ENCODE data around the gene EXOC6. TPM values are rescaled to one million over a fixed set of nuclear protein-coding genes. Genes with fewer than 3 reads are reported as not detected.

EXOC6 gene
- total and polyA plus RNA-seq, 10 of the 15 experiments (the other 5 are each of a cell fraction or from before 2014, with no cell fraction given), result 7.6 to 53.8 (median 13.3) TPM

GRCh38 chr10:92942226-92942625, 93.9 kb downstream of the EXOC6 start:
- no peak overlapping the region for H2AFZ ChIP-seq (ENCODE audit: control insufficient read depth, low read depth, low read length)
- SMC1A ChIA-PET (ENCODE audit: uncharacterized antibody, unreplicated experiment), result no interaction called here
- no TSS peak for BruUV-seq (replicated peaks)
- in situ Hi-C loops (cut with MboI), result no loop called here
- RAD21 ChIA-PET (ENCODE audit: unreplicated experiment), result no interaction called here
- CTCF ChIA-PET, result interaction anchor here (0.7 to 1.0 kb wide), 2 partner anchors 13 to 25 kb away, joined by 3 to 4 read pairs; no protein-coding TSS in a partner anchor
- ATAC-seq, result no peak
- no peaks in the 10 kb centered on the region for H3K79me2 ChIP-seq (ENCODE audit: control insufficient read depth, insufficient read depth, low read length)
- H4K20me1 ChIP-seq (ENCODE audit: control insufficient read depth, insufficient read depth), result no peaks in the 10 kb centered on the region
- no peak for FAIRE-seq
- no peak overlapping the region for H3K9ac ChIP-seq (ENCODE audit: control insufficient read depth, insufficient read depth, low read length)
- H3K27me3 ChIP-seq (replicated peaks in 1 of 2; ENCODE audit: control insufficient read depth in 2 of 2, insufficient read depth in 2 of 2, low read length in 1 of 2), result no peaks in the 10 kb centered on the region
- no peak for DNase-seq (ENCODE audit: low read depth, low spot score)
- H3K9me3 ChIP-seq (replicated peaks; ENCODE audit: control insufficient read depth, insufficient read depth, low read length), result no peaks in the 10 kb centered on the region
- POLR2A ChIA-PET, result no interaction called here
- 0 out of 2 replicates have a peak, but pooled peaks cover 2% of the 10 kb centered on the region for H3K4me1 ChIP-seq (ENCODE audit: control insufficient read depth, insufficient read depth, low read length)
- H3K4me3 ChIP-seq, result no peak overlapping the region
- H3K4me2 ChIP-seq (ENCODE audit: control insufficient read depth, insufficient read depth), result no peak overlapping the region
- TF ChIP-seq PML (IDR thresholded peaks at IDR 0.05; ENCODE audit: low read length) (no peak), CEBPB (IDR thresholded peaks at IDR 0.05; ENCODE audit: borderline replicate concordance in 1 of 2, low read depth in 2 of 2, low read length in 2 of 2) (no peak), RB1 (IDR thresholded peaks at IDR 0.05; ENCODE audit: borderline replicate concordance) (no peak), FOS (IDR thresholded peaks at IDR 0.05; ENCODE audit: borderline replicate concordance, extremely low read depth, insufficient read length) (no peak), KLF5 (IDR thresholded peaks at IDR 0.05; ENCODE audit: partially characterized antibody) (no peak), CUX1 (IDR thresholded peaks at IDR 0.05; ENCODE audit: insufficient replicate concordance, low read depth, low read length) (no peak), ASH2L (IDR thresholded peaks at IDR 0.05; ENCODE audit: borderline replicate concordance, low read depth) (no peak), SUZ12 (IDR thresholded peaks at IDR 0.05; ENCODE audit: unreplicated experiment) (no peak)
- no peak overlapping the region for H3K27ac ChIP-seq (ENCODE audit: control insufficient read depth, insufficient read depth)
- H3K36me3 ChIP-seq (ENCODE audit: control insufficient read depth in 2 of 2, insufficient read depth in 2 of 2, low read length in 1 of 2), result no peaks in the 10 kb centered on the region
- intact Hi-C loops (cut with micrococcal nuclease; ENCODE audit: unreplicated experiment), result no loop called here
